HG03135 (cell line): Measurements from ENCODE around the gene DIP2A.

ENCODE experiments used
- ATAC-seq: cut with Tn5 transposase; IDR thresholded peaks from one replicate; pipeline ENCODE4 v1.9.1; 2021; ENCODE audit warnings: mild to moderate bottlenecking, moderate library complexity; ENCODE audit not compliant: unreplicated experiment

The DIP2A gene

DNA sequence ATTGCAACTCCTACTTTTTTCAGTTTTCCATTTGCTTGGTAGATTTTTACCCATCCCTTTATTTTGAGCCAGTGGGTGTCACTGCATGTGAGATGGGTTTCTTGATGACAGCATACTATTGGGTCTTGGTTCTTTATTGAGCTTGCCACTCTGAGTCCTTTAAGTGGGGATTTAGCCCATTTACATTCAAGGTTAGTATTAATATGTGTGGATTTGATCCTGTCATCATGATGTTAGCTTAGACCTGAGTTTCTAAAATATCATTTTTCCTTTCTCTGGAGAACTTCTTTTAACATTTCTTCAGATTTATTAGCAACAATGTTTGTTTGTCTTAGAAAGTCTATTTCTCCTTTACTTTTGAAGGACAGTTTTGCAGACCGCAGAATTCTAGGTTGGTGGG is 158.0 kb downstream of the DIP2A start:
- no peak for ATAC-seq

GRCh38 chr21:46617267-46618051 is 158.8 kb downstream of the DIP2A start:
- ATAC-seq, result no peak

DNA sequence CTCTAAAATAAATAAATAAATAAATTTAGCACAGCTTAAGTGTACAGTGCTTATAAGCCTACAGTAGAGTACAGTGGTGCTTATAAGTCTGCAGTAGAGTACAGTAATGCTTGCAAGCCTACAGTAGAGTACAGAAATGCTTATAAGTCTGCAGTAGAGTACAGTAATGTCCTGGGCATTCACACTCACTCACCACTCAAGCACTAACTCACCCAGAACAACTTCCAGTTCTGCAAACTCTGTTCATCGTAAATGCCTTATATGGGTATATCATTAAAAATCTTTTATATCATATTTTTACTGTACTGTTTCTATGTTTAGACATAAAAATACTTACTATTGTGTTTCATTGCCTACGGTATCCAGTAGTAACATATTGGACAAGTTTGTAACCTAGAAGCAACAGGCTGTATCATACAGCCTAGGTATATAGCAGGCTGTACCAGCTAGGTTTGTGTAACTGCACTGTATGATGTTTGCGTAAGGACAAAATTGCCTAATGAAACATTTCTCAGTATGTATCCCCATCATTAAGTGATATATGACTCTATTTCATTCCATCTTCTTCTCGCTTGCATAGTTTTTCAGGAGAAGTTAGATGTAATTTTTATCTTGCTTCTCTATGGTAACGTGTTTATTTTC is 160.2 kb downstream of the DIP2A start:
- no peak for ATAC-seq
